ENCODE data around the gene FAM13A. TPM values are rescaled to one million over a fixed set of nuclear protein-coding genes. Genes with fewer than 3 reads are reported as not detected.
"Not testable (repeated sequence)": the region's sequence is repeated elsewhere in the genome, so short reads cannot be mapped to it uniquely, and the experiment has no call there.

The FAM13A gene
- total and polyA plus RNA-seq, 9 of the 15 experiments (the other 6 are each of a cell fraction or from before 2014, with no cell fraction given) = 11.3 to 23.3 (median 14.7) TPM

- no peak for TF ChIP-seq AFF1 (IDR thresholded peaks at IDR 0.05; ENCODE audit: low read depth in 1 of 2, partially characterized antibody in 2 of 2)
These were observed 165.3 kb downstream of the FAM13A start (continued) for GRCh38 chr4:88891636-88892035.

- intact Hi-C loops (cut with micrococcal nuclease) = loop anchor here (10.0 kb wide), 1 partner anchor 227 kb away; the partner anchor contains the start of gene TIGD2
- POLR2A ChIA-PET, FAIRE-seq: not testable (repeated sequence)
These were observed 169.6 kb downstream of the FAM13A start for GRCh38 chr4:88887409-88887808.

More at GRCh38 chr4:88887409-88887808, 169.6 kb downstream of the FAM13A start:
- H3K4me3 ChIP-seq; H3K9ac ChIP-seq (ENCODE audit: insufficient read depth in 1 of 2, low read depth in 2 of 2, low read length in 2 of 2); H3K27ac ChIP-seq (ENCODE audit: extremely low read depth, low read depth, low read length); H3K4me1 ChIP-seq (replicated peaks in 1 of 2; ENCODE audit: control insufficient read depth in 2 of 2, insufficient read depth in 2 of 2, low read length in 2 of 2); H3K4me2 ChIP-seq (ENCODE audit: insufficient read depth, low read length); H4K20me1 ChIP-seq (replicated peaks; ENCODE audit: control insufficient read depth, insufficient read depth, low read length); H2AFZ ChIP-seq (ENCODE audit: low read depth, low read length); H3K79me2 ChIP-seq (ENCODE audit: control insufficient read depth, insufficient read depth, low read length); H3K27me3 ChIP-seq (ENCODE audit: control insufficient read depth in 2 of 2, insufficient read depth in 2 of 2, low read length in 2 of 2); H3K36me3 ChIP-seq (ENCODE audit: control insufficient read depth, insufficient read depth, low read length); H3K9me1 ChIP-seq (ENCODE audit: control insufficient read depth, insufficient read depth, low read length); in situ Hi-C loops (cut with MboI); CTCF ChIA-PET (ENCODE audit: low intra/inter-chr PET ratio); ATAC-seq; DNase-seq (ENCODE audit: extremely low read depth in 1 of 4, low spot score in 3 of 4); BruUV-seq (replicated peaks); H3K9me3 ChIP-seq (replicated peaks; ENCODE audit: control insufficient read depth, insufficient read depth, low read depth, low read length): not testable (repeated sequence)
- 41% methylated on average over 3 of the region's 3 CpGs for WGBS (ENCODE audit: insufficient coverage, low coverage, missing lambda C conversion rate)

Measured in K562 (cell line).